Measurements from ENCODE around the gene SDSL. TPM values are rescaled to one million over a fixed set of nuclear protein-coding genes. Genes with fewer than 3 reads are reported as not detected.

SDSL gene
- total and polyA plus RNA-seq, 2 of the 13 experiments (the other 11 are each of a cell fraction or from before 2014, with no cell fraction given): 1.2 to 1.7 TPM

GRCh38 chr12:113466454-113467141, 44.4 kb downstream of the SDSL start:
- TF ChIP-seq ZFP36L1 (CRISPR knock-in tag; IDR thresholded peaks at IDR 0.05): no peak
- no peak for TF ChIP-seq ZNF253 (CRISPR knock-in tag; IDR thresholded peaks at IDR 0.05; ENCODE audit: borderline replicate concordance)
- no peak for TF ChIP-seq ELF3 (CRISPR knock-in tag; IDR thresholded peaks at IDR 0.05)
- no peak for TF ChIP-seq MIXL1 (CRISPR knock-in tag; IDR thresholded peaks at IDR 0.05)
- TF ChIP-seq EZH2 (conservative IDR thresholded peaks at IDR 0.05; ENCODE audit: low read depth, low read length): peak; percentile 37
- intact Hi-C loops (cut with micrococcal nuclease; ENCODE audit: unreplicated experiment): no loop called here

GRCh38 chr12:113467142-113467501, 44.9 kb downstream of the SDSL start:
- ChIA-PET CTCF (ENCODE audit: low intra/inter-chr PET ratio, low total read pairs) (no interaction called here), POLR2A (no interaction called here)
- no peaks in the 10 kb centered on the region for H3K36me3 ChIP-seq (replicated peaks in 1 of 2; ENCODE audit: control insufficient read depth in 1 of 2, insufficient read depth in 2 of 2, low read length in 2 of 2)
- WGBS (ENCODE audit: low lambda C conversion rate): no CpG with 5 or more reads among the region's 31 CpGs
- H3K4me1 ChIP-seq (ENCODE audit: insufficient read depth, low read length): no peaks in the 10 kb centered on the region
- no peak overlapping the region for H3K9ac ChIP-seq (ENCODE audit: insufficient read depth, low read depth, low read length)
- H3K27ac ChIP-seq (ENCODE audit: extremely low read length, insufficient read depth, low read length): no peak overlapping the region
- peak overlapping the region; percentile 26 to 55 (median 35); a peak in 5 of 6 replicates for H3K4me3 ChIP-seq (replicated peaks in 1 of 3; ENCODE audit: insufficient read depth in 1 of 3, low read depth in 2 of 3, low read length in 3 of 3)
- DNase-seq (ENCODE audit: low spot score) (no peak), ATAC-seq (peak; percentile 7; the same call in 2 of the 3 replicates), FAIRE-seq (no peak)
- H3K9me3 ChIP-seq (ENCODE audit: low read length): no peaks in the 10 kb centered on the region
- H3K79me2 ChIP-seq (ENCODE audit: insufficient read depth, low read length): no peaks in the 10 kb centered on the region
- H3K27me3 ChIP-seq (ENCODE audit: control insufficient read depth in 1 of 2, insufficient read depth in 2 of 2, low read length in 2 of 2): peaks cover 15 to 89% of the 10 kb centered on the region in 2 experiments
- no TSS peak for BruUV-seq (replicated peaks)
- intact Hi-C loops (cut with micrococcal nuclease; ENCODE audit: unreplicated experiment): no loop called here
- H3K4me2 ChIP-seq (ENCODE audit: low read depth, low read length): peak overlapping the region; percentile 57
- H4K20me1 ChIP-seq (ENCODE audit: insufficient read depth, low read length): no peaks in the 10 kb centered on the region
- in situ Hi-C loops (cut with HindIII; ENCODE audit: extremely low pct_ligation_motif_present, low pct_unique_long_range_greater_than_20kb): loop anchor here (10.0 kb wide), 1 partner anchor 358 kb away; no protein-coding TSS in a partner anchor
- no peak overlapping the region for H2AFZ ChIP-seq (ENCODE audit: low read length)
- TF ChIP-seq GABPB1 (CRISPR knock-in tag; IDR thresholded peaks at IDR 0.05): 0 out of 2 replicates have a peak, but pooled peaks have one; percentile 12
- TF ChIP-seq TFAP4 (IDR thresholded peaks at IDR 0.05; ENCODE audit: borderline replicate concordance, low read depth): peak; percentile 67; the same call in 1 of the 2 replicates
- no peak for TF ChIP-seq ZNF670 (CRISPR knock-in tag; IDR thresholded peaks at IDR 0.05; ENCODE audit: borderline replicate concordance)
- no peak for TF ChIP-seq MIXL1 (CRISPR knock-in tag; IDR thresholded peaks at IDR 0.05)
- TF ChIP-seq ETV5 (CRISPR knock-in tag; IDR thresholded peaks at IDR 0.05; ENCODE audit: borderline replicate concordance): peak; percentile 13; the same call in 1 of the 2 replicates
- TF ChIP-seq ZNF160 (CRISPR knock-in tag; IDR thresholded peaks at IDR 0.05): no peak
- peak; percentile 22; the same call in 1 of the 2 replicates for TF ChIP-seq SAP130 (CRISPR knock-in tag; IDR thresholded peaks at IDR 0.05; ENCODE audit: low read depth)
- no peak for TF ChIP-seq DMTF1 (CRISPR knock-in tag; IDR thresholded peaks at IDR 0.05)
- TF ChIP-seq ZNF83 (CRISPR knock-in tag; IDR thresholded peaks at IDR 0.05; ENCODE audit: borderline replicate concordance): no peak
- TF ChIP-seq KDM6A (CRISPR knock-in tag; IDR thresholded peaks at IDR 0.05; ENCODE audit: low read depth): no peak
- TF ChIP-seq ZNF792 (CRISPR knock-in tag; IDR thresholded peaks at IDR 0.05): no peak
- TF ChIP-seq HNRNPLL (IDR thresholded peaks at IDR 0.05; ENCODE audit: low read depth, low read length, poor library complexity, severe bottlenecking): peak; percentile 28

More at GRCh38 chr12:113466454-113467141, 44.4 kb downstream of the SDSL start:
- H3K9me3 ChIP-seq (ENCODE audit: low read length): no peaks in the 10 kb centered on the region
- no peak overlapping the region for H2AFZ ChIP-seq (ENCODE audit: low read length)
- H3K4me3 ChIP-seq (replicated peaks in 1 of 3; ENCODE audit: insufficient read depth in 1 of 3, low read depth in 2 of 3, low read length in 3 of 3): peak overlapping the region in 1 of 3 experiments; percentile 55; a peak in 1 of 6 replicates
- H3K4me2 ChIP-seq (ENCODE audit: low read depth, low read length): peak overlapping the region; percentile 57; the same call in 1 of the 2 replicates
- CTCF ChIA-PET (ENCODE audit: low intra/inter-chr PET ratio, low total read pairs): no interaction called here
- H3K27ac ChIP-seq (ENCODE audit: extremely low read length, insufficient read depth, low read length): no peak overlapping the region
- no peak for ATAC-seq
- H3K4me1 ChIP-seq (ENCODE audit: insufficient read depth, low read length): no peaks in the 10 kb centered on the region
- DNase-seq (ENCODE audit: low spot score): no peak
- 20% methylated on average over 5 of the region's 26 CpGs for WGBS (ENCODE audit: low lambda C conversion rate)
- in situ Hi-C loops (cut with HindIII; ENCODE audit: extremely low pct_ligation_motif_present, low pct_unique_long_range_greater_than_20kb): loop anchor here (10.0 kb wide), 1 partner anchor 358 kb away; no protein-coding TSS in a partner anchor
- H3K27me3 ChIP-seq (ENCODE audit: control insufficient read depth in 1 of 2, insufficient read depth in 2 of 2, low read length in 2 of 2): peaks cover 15 to 84% of the 10 kb centered on the region in 2 experiments
- H4K20me1 ChIP-seq (ENCODE audit: insufficient read depth, low read length): no peaks in the 10 kb centered on the region
- H3K9ac ChIP-seq (ENCODE audit: insufficient read depth, low read depth, low read length): no peak overlapping the region
- POLR2A ChIA-PET: no interaction called here
- H3K79me2 ChIP-seq (ENCODE audit: insufficient read depth, low read length): no peaks in the 10 kb centered on the region
- no TSS peak for BruUV-seq (replicated peaks)
- FAIRE-seq: no peak
- no peaks in the 10 kb centered on the region for H3K36me3 ChIP-seq (replicated peaks in 1 of 2; ENCODE audit: control insufficient read depth in 1 of 2, insufficient read depth in 2 of 2, low read length in 2 of 2)
